ENCODE results near the gene TBX18. TPM values are rescaled to one million over a fixed set of nuclear protein-coding genes. Genes with fewer than 3 reads are reported as not detected.

The TBX18 gene
- total RNA-seq, 3 donors from 2014 or later: 0.23 to 1.7 (median 0.82) TPM

DNA sequence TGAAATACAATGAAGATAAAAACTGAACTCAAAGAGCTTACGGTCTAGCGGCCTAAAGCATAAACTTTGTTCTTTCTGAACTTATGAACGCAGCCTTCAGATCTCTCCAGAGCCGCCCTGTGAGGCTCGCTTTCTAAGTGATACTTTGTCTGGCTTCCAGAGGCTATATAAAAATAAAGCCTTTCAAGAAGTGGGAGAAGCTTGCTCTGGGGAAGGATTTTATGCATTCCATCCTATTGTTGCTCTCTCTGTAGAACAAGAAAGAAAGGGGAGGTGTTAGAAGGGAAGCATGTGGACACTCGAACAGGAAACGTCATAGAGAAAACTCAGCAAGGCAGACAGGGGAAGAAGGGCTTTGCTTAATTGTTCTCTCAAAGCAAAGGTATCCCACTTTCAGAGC, 77.0 kb downstream of the TBX18 start:
- Histone ChIP-seq H3K4me3 (no peak overlapping the region), H3K4me1 (ENCODE audit: low read depth) (no peaks in the 10 kb centered on the region), H3K36me3 (ENCODE audit: low read depth) (no peaks in the 10 kb centered on the region), H3K9me3 (no peaks in the 10 kb centered on the region)
- TF ChIP-seq, protein P1, sequence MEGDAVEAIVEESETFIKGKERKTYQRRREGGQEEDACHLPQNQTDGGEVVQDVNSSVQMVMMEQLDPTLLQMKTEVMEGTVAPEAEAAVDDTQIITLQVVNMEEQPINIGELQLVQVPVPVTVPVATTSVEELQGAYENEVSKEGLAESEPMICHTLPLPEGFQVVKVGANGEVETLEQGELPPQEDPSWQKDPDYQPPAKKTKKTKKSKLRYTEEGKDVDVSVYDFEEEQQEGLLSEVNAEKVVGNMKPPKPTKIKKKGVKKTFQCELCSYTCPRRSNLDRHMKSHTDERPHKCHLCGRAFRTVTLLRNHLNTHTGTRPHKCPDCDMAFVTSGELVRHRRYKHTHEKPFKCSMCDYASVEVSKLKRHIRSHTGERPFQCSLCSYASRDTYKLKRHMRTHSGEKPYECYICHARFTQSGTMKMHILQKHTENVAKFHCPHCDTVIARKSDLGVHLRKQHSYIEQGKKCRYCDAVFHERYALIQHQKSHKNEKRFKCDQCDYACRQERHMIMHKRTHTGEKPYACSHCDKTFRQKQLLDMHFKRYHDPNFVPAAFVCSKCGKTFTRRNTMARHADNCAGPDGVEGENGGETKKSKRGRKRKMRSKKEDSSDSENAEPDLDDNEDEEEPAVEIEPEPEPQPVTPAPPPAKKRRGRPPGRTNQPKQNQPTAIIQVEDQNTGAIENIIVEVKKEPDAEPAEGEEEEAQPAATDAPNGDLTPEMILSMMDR (IDR thresholded peaks at IDR 0.05): no peak
- ATAC-seq (no peak), DNase-seq (no peak)
- intact Hi-C loops (cut with DNase I, micrococcal nuclease): no loop called here

DNA sequence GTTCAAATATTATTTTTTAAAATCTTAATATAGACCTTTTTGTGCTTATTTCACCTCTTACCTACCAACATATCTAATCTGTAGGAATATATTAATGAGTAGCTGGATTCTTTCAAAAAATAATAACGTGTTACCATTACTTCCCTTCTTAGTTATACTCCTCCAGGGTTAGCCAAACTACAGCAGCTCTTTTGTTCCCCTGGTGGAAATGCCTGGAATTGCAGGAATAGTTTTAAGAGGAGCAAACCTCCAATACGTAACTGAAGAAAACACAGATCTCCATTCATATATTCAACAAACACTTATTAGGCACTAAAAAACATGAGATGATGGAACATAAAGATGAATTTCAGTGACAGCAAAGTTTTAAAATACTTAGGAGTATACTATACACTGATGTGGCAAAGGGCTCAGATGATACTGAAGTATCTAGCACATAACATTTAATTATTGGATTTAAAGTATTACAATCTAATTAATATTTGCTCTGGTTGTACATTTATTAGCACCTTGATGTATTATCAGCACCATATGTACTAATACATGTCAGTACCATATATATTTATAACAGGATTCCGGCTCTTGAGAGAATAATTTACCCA, 78.3 kb downstream of the TBX18 start:
- TF ChIP-seq, protein P1 (IDR thresholded peaks at IDR 0.05): no peak
- H3K9me3 ChIP-seq: no peaks in the 10 kb centered on the region
- DNase-seq (peak in 1 of 3 donors; percentile 18), ATAC-seq (no peak)
- H3K4me3 ChIP-seq: no peak overlapping the region
- intact Hi-C loops (cut with DNase I, micrococcal nuclease): no loop called here
- no peaks in the 10 kb centered on the region for H3K36me3 ChIP-seq (ENCODE audit: low read depth)
- H3K4me1 ChIP-seq (ENCODE audit: low read depth): no peaks in the 10 kb centered on the region

GRCh38 chr6:84681693-84682326, 82.6 kb downstream of the TBX18 start:
- Histone ChIP-seq H3K4me1 (ENCODE audit: low read depth) (no peaks in the 10 kb centered on the region), H3K9me3 (no peaks in the 10 kb centered on the region), H3K36me3 (ENCODE audit: low read depth) (no peaks in the 10 kb centered on the region), H3K4me3 (no peak overlapping the region)
- intact Hi-C loops (cut with DNase I, micrococcal nuclease): no loop called here
- ATAC-seq: no peak
- DNase-seq: no peak
- TF ChIP-seq, protein P1 (IDR thresholded peaks at IDR 0.05): no peak

DNA sequence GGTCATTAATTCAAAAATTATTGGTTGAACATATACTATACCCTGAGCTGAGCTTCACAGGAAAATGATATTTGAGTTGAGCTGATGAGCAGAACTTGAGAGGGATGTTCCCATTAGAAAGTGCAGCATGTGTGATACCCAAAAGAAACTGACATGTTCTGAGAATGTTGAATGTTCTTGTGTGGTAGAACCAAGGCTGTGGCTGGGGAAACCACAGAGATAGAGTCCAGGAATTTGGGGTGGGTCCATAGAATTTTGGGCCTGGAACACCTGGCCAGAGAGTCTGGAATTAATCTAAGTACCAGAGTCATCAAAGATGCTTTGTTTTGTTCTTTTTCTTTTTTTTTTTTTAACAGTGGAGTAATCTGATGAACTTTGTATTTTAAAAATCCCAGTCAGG, 88.7 kb downstream of the TBX18 start:
- ATAC-seq: no peak
- H3K36me3 ChIP-seq (ENCODE audit: low read depth): no peaks in the 10 kb centered on the region
- DNase-seq: no peak
- no peaks in the 10 kb centered on the region for H3K4me1 ChIP-seq (ENCODE audit: low read depth)
- TF ChIP-seq, protein P1 (IDR thresholded peaks at IDR 0.05): no peak
- H3K9me3 ChIP-seq: no peaks in the 10 kb centered on the region
- intact Hi-C loops (cut with DNase I, micrococcal nuclease): no loop called here
- no peak overlapping the region for H3K4me3 ChIP-seq

DNA sequence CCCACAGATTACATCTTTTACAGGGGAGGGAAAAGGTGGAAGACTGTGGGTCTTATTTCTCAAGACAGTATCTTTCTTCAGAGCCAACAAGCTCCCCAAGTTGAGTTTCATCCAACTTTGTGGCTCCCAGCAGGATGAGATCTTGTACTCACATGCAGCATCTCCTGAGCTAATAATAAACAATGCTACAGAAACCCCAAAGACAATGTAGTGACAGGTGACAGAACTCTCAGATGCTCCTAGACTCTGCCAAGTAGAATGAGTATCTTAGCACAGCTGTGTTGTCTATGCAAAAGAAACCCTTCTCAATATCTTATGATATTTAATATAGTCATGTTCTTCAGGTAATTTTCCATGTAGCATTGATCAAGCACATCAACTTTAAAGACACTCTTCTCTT, 90.0 kb downstream of the TBX18 start:
- intact Hi-C loops (cut with DNase I, micrococcal nuclease): no loop called here
- TF ChIP-seq, protein P1 (IDR thresholded peaks at IDR 0.05): no peak
- Histone ChIP-seq H3K4me1 (ENCODE audit: low read depth) (no peaks in the 10 kb centered on the region), H3K36me3 (ENCODE audit: low read depth) (no peaks in the 10 kb centered on the region), H3K4me3 (no peak overlapping the region), H3K9me3 (no peaks in the 10 kb centered on the region)
- ATAC-seq (no peak), DNase-seq (no peak)

Measured in mucosa of descending colon (tissue), 3 donors.